Keratinocyte (primary cell): Measurements from ENCODE around the gene ELMOD1.

ENCODE experiments used
- CTCF ChIP-seq, 3 experiments: IDR thresholded peaks in 1 of 3; conservative IDR thresholded peaks in 1 of 3; optimal IDR thresholded peaks in 1 of 3; 2 replicates in 2 of 3; 3 replicates in 1 of 3; pipeline versions ENCODE3 to v1.5.1; 2011; ENCODE audit warnings: low read length in 3 of 3, mild to moderate bottlenecking in 3 of 3, moderate library complexity in 2 of 3, control low read depth in 1 of 3, inconsistent platforms in 1 of 3; ENCODE audit not compliant: insufficient read depth in 2 of 3; ENCODE audit errors: extremely low read depth in 1 of 3
- EZH2 ChIP-seq: IDR thresholded peaks from one replicate; pipeline ENCODE4 v1.6.1; 2012; ENCODE audit warnings: inconsistent platforms, mild to moderate bottlenecking, low read length, moderate library complexity

DNA sequence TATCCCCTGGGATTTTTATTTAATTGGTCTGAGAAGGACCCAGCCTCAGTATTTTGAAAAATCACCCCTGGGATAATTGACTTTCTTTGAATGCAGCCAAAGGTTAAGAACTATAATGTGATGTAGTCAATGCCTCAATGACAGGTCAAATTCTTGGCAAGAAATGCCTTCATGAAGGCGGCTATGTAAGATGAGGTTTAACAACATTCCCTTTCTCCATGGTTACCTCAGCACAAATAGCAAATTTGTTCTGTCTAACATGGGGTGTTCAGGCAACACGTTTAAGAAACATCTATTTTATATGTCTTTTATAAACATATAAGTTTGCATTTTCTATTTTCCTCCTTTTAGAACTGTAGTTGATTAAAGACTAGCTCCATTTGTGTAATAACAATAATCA, 115.6 kb downstream of the ELMOD1 start:
- TF ChIP-seq EZH2 (no peak), CTCF (optimal IDR thresholded peaks at IDR 0.05 in 1 of 3, IDR thresholded peaks at IDR 0.05 in 1 of 3, conservative IDR thresholded peaks at IDR 0.05 in 1 of 3; ENCODE audit: extremely low read depth in 1 of 3, insufficient read depth in 2 of 3, low read length in 3 of 3) (no peak)
